ENCODE data around the gene PC. TPM values are rescaled to one million over a fixed set of nuclear protein-coding genes. Genes with fewer than 3 reads are reported as not detected.
A peak's percentile ranks its signal among the peaks of the same experiment; 100 is the strongest.

Gene PC
- polyA plus RNA-seq (13.3 to 23.2 TPM (median 17.0 TPM) in 3 replicates), polyA minus RNA-seq (25.0 to 87.4 TPM (median 26.8 TPM) in 3 replicates)
- polyA plus RNA-seq (2011; ENCODE audit: low read depth), result 6.8 TPM
- 6.1 and 15.8 TPM in 2 replicates for polyA plus RNA-seq (2011; cell fraction: cytosol; rRNA removed)
- 41.2 and 55.4 TPM in 2 replicates for polyA plus RNA-seq (2011; cell fraction: nucleus; rRNA removed)
- 9.4 and 43.5 TPM in 2 replicates for polyA plus RNA-seq (2012; ENCODE audit: low replicate concordance)
- 40.7 TPM for polyA minus RNA-seq (2011; cell fraction: cytosol; rRNA and poly(A)+ RNA removed)
- polyA minus RNA-seq (2011; cell fraction: nucleus; rRNA and poly(A)+ RNA removed), result 43.2 and 49.5 TPM in 2 replicates

- Histone ChIP-seq H3K27ac (ENCODE audit: control insufficient read depth, insufficient read depth, low read length) (peak within 1 kb of the TSS; percentile 61), H3K9me1 (ENCODE audit: control insufficient read depth, extremely low read depth, insufficient read depth, low read length) (no peaks in the 10 kb centered on the region), H3K36me3 (ENCODE audit: control insufficient read depth in 2 of 2, extremely low read depth in 1 of 2, insufficient read depth in 2 of 2, low read length in 2 of 2) (no peaks in the 10 kb centered on the region), H3K9me3 (ENCODE audit: control insufficient read depth, low read depth, low read length) (no peaks in the 10 kb centered on the region), H2AFZ (ENCODE audit: control insufficient read depth, low read length) (peak within 1 kb of the TSS; percentile 88), H4K20me1 (ENCODE audit: control insufficient read depth, extremely low read depth, insufficient read depth, low read length) (peaks cover 2% of the 10 kb centered on the region), H3K4me3 (ENCODE audit: control insufficient read depth in 2 of 3, extremely low read depth in 1 of 3, insufficient read depth in 2 of 3, low read depth in 1 of 3, low read length in 3 of 3) (peak within 1 kb of the TSS; percentile 58 to 75 (median 69)), H3K9ac (ENCODE audit: control insufficient read depth, extremely low read depth, insufficient read depth, low read length) (peak within 1 kb of the TSS; percentile 62), H3K27me3 (ENCODE audit: control insufficient read depth, extremely low read depth, insufficient read depth, low read length) (no peaks in the 10 kb centered on the region), H3K4me1 (ENCODE audit: control insufficient read depth, extremely low read depth, insufficient read depth, low read length) (peaks cover 23% of the 10 kb centered on the region), H3K4me2 (ENCODE audit: control insufficient read depth, extremely low read depth, insufficient read depth, low read depth, low read length) (peak within 1 kb of the TSS; percentile 89), H3K79me2 (ENCODE audit: control insufficient read depth, insufficient read depth, low read length) (no peaks in the 10 kb centered on the region)
- FAIRE-seq (peak; percentile 56), DNase-seq (ENCODE audit: low read depth, low spot score) (peak; percentile 96)
- no peak for TF ChIP-seq CTCF (optimal IDR thresholded peaks at IDR 0.05 in 1 of 3, IDR thresholded peaks at IDR 0.05 in 1 of 3, conservative IDR thresholded peaks at IDR 0.05 in 1 of 3; ENCODE audit: extremely low read depth in 1 of 3, insufficient read depth in 2 of 3, low read length in 3 of 3)
- no peak for TF ChIP-seq EZH2 (IDR thresholded peaks at IDR 0.05; ENCODE audit: low read length)
- dilution Hi-C loops (cut with MboI; ENCODE audit: extremely low pct_ligation_motif_present, low sequenced_read_pairs), result no loop called here
Measured at GRCh38 chr11:66958232-66958955, at the start of gene PC. Gene PC, minus strand, starts transcription at chr11:66958383. Its CDS starts 86,224 bp downstream, at chr11:66872159.

GRCh38 chr11:67007126-67007525, 48.9 kb upstream of the PC start:
- H3K9me1 ChIP-seq (ENCODE audit: control insufficient read depth, extremely low read depth, insufficient read depth, low read length), result no peaks in the 10 kb centered on the region
- dilution Hi-C loops (cut with MboI; ENCODE audit: extremely low pct_ligation_motif_present, low sequenced_read_pairs), result no loop called here
- H3K27ac ChIP-seq (ENCODE audit: control insufficient read depth, insufficient read depth, low read length), result no peak overlapping the region
- no peaks in the 10 kb centered on the region for H3K36me3 ChIP-seq (ENCODE audit: control insufficient read depth in 2 of 2, extremely low read depth in 1 of 2, insufficient read depth in 2 of 2, low read length in 2 of 2)
- H3K9ac ChIP-seq (ENCODE audit: control insufficient read depth, extremely low read depth, insufficient read depth, low read length), result no peak overlapping the region
- no peak for FAIRE-seq
- H4K20me1 ChIP-seq (ENCODE audit: control insufficient read depth, extremely low read depth, insufficient read depth, low read length), result no peaks in the 10 kb centered on the region
- H3K4me1 ChIP-seq (ENCODE audit: control insufficient read depth, extremely low read depth, insufficient read depth, low read length), result no peaks in the 10 kb centered on the region
- TF ChIP-seq EZH2 (IDR thresholded peaks at IDR 0.05; ENCODE audit: low read length) (no peak), CTCF (optimal IDR thresholded peaks at IDR 0.05 in 1 of 3, IDR thresholded peaks at IDR 0.05 in 1 of 3, conservative IDR thresholded peaks at IDR 0.05 in 1 of 3; ENCODE audit: extremely low read depth in 1 of 3, insufficient read depth in 2 of 3, low read length in 3 of 3) (no peak)
- no peak for DNase-seq (ENCODE audit: low read depth, low spot score)
- no peaks in the 10 kb centered on the region for H3K9me3 ChIP-seq (ENCODE audit: control insufficient read depth, low read depth, low read length)
- H3K79me2 ChIP-seq (ENCODE audit: control insufficient read depth, insufficient read depth, low read length), result no peaks in the 10 kb centered on the region
- no peak overlapping the region for H2AFZ ChIP-seq (ENCODE audit: control insufficient read depth, low read length)
- H3K4me2 ChIP-seq (ENCODE audit: control insufficient read depth, extremely low read depth, insufficient read depth, low read depth, low read length), result no peak overlapping the region
- no peak overlapping the region for H3K4me3 ChIP-seq (ENCODE audit: control insufficient read depth in 2 of 3, extremely low read depth in 1 of 3, insufficient read depth in 2 of 3, low read depth in 1 of 3, low read length in 3 of 3)
- no peaks in the 10 kb centered on the region for H3K27me3 ChIP-seq (ENCODE audit: control insufficient read depth, extremely low read depth, insufficient read depth, low read length)
